ENCODE measurements around the gene GHR. TPM values are rescaled to one million over a fixed set of nuclear protein-coding genes. Genes with fewer than 3 reads are reported as not detected.

Gene GHR
- total RNA-seq, 1 donor from 2014 or later = 16.7 TPM

- Histone ChIP-seq H3K27me3 (ENCODE audit: control insufficient read depth in 3 of 3, insufficient read depth in 3 of 3, low read length in 3 of 3) (no peaks in the 10 kb centered on the region), H3K4me3 (ENCODE audit: low read length in 3 of 3) (peak overlapping the region in 1 of 3 donors; percentile 8), H3K27ac (ENCODE audit: low read depth, low read length) (peak overlapping the region; percentile 2), H3K9me3 (ENCODE audit: control insufficient read depth in 3 of 3, low read length in 3 of 3) (no peaks in the 10 kb centered on the region), H3K9ac (ENCODE audit: low read depth in 1 of 3, low read length in 3 of 3) (no peak overlapping the region), H3K4me1 (ENCODE audit: control insufficient read depth in 3 of 3, insufficient read depth in 3 of 3, low read length in 3 of 3) (peaks cover 24 to 38% (median 28%) of the 10 kb centered on the region in 3 donors), H3K36me3 (ENCODE audit: control insufficient read depth in 3 of 3, insufficient read depth in 3 of 3, low read length in 3 of 3) (no peaks in the 10 kb centered on the region)
These were observed 84.3 kb downstream of the GHR start for GRCh38 chr5:42507451-42508097.

GRCh38 chr5:42513246-42513645 lies 90.0 kb downstream of the GHR start:
- no peaks in the 10 kb centered on the region for H3K9me3 ChIP-seq (ENCODE audit: control insufficient read depth in 3 of 3, low read length in 3 of 3)
- no peaks in the 10 kb centered on the region for H3K36me3 ChIP-seq (ENCODE audit: control insufficient read depth in 3 of 3, insufficient read depth in 3 of 3, low read length in 3 of 3)
- no peak overlapping the region for H3K27ac ChIP-seq (ENCODE audit: low read depth, low read length)
- no peaks in the 10 kb centered on the region for H3K27me3 ChIP-seq (ENCODE audit: control insufficient read depth in 3 of 3, insufficient read depth in 3 of 3, low read length in 3 of 3)
- H3K9ac ChIP-seq (ENCODE audit: low read depth in 1 of 3, low read length in 3 of 3) = no peak overlapping the region
- H3K4me1 ChIP-seq (ENCODE audit: control insufficient read depth in 3 of 3, insufficient read depth in 3 of 3, low read length in 3 of 3) = peaks cover 29 to 42% (median 37%) of the 10 kb centered on the region in 3 donors
- H3K4me3 ChIP-seq (ENCODE audit: low read length in 3 of 3) = no peak overlapping the region

GRCh38 chr5:42514754-42515153 lies 91.5 kb downstream of the GHR start:
- H3K4me3 ChIP-seq (ENCODE audit: low read length in 3 of 3) = no peak overlapping the region
- H3K27me3 ChIP-seq (ENCODE audit: control insufficient read depth in 3 of 3, insufficient read depth in 3 of 3, low read length in 3 of 3) = no peaks in the 10 kb centered on the region
- peak overlapping the region in 1 of 3 donors; percentile 10 for H3K9ac ChIP-seq (ENCODE audit: low read depth in 1 of 3, low read length in 3 of 3)
- H3K9me3 ChIP-seq (ENCODE audit: control insufficient read depth in 3 of 3, low read length in 3 of 3) = no peaks in the 10 kb centered on the region
- peak overlapping the region; percentile 84 for H3K27ac ChIP-seq (ENCODE audit: low read depth, low read length)
- no peaks in the 10 kb centered on the region for H3K36me3 ChIP-seq (ENCODE audit: control insufficient read depth in 3 of 3, insufficient read depth in 3 of 3, low read length in 3 of 3)
- H3K4me1 ChIP-seq (ENCODE audit: control insufficient read depth in 3 of 3, insufficient read depth in 3 of 3, low read length in 3 of 3) = peaks cover 33 to 46% (median 45%) of the 10 kb centered on the region in 3 donors

GRCh38 chr5:42515504-42515903 lies 92.3 kb downstream of the GHR start:
- H3K4me1 ChIP-seq (ENCODE audit: control insufficient read depth in 3 of 3, insufficient read depth in 3 of 3, low read length in 3 of 3) = peaks cover 38 to 52% (median 52%) of the 10 kb centered on the region in 3 donors
- H3K9ac ChIP-seq (ENCODE audit: low read depth in 1 of 3, low read length in 3 of 3) = no peak overlapping the region
- peak overlapping the region; percentile 84 for H3K27ac ChIP-seq (ENCODE audit: low read depth, low read length)

GRCh38 chr5:42516282-42517042 lies 93.2 kb downstream of the GHR start:
- peak overlapping the region in 2 of 3 donors; percentile 57 to 59 for H3K9ac ChIP-seq (ENCODE audit: low read depth in 1 of 3, low read length in 3 of 3)
- H3K36me3 ChIP-seq (ENCODE audit: control insufficient read depth in 3 of 3, insufficient read depth in 3 of 3, low read length in 3 of 3) = no peaks in the 10 kb centered on the region
- peaks cover 36 to 61% (median 53%) of the 10 kb centered on the region in 3 donors for H3K4me1 ChIP-seq (ENCODE audit: control insufficient read depth in 3 of 3, insufficient read depth in 3 of 3, low read length in 3 of 3)
- H3K27ac ChIP-seq (ENCODE audit: low read depth, low read length) = peak overlapping the region; percentile 84
- no peaks in the 10 kb centered on the region for H3K27me3 ChIP-seq (ENCODE audit: control insufficient read depth in 3 of 3, insufficient read depth in 3 of 3, low read length in 3 of 3)
- H3K9me3 ChIP-seq (ENCODE audit: control insufficient read depth in 3 of 3, low read length in 3 of 3) = no peaks in the 10 kb centered on the region
- peak overlapping the region in 2 of 3 donors; percentile 41 to 52 for H3K4me3 ChIP-seq (ENCODE audit: low read length in 3 of 3)

More at GRCh38 chr5:42515504-42515903, 92.3 kb downstream of the GHR start:
- no peaks in the 10 kb centered on the region for H3K9me3 ChIP-seq (ENCODE audit: control insufficient read depth in 3 of 3, low read length in 3 of 3)
- H3K27me3 ChIP-seq (ENCODE audit: control insufficient read depth in 3 of 3, insufficient read depth in 3 of 3, low read length in 3 of 3) = no peaks in the 10 kb centered on the region
- H3K4me3 ChIP-seq (ENCODE audit: low read length in 3 of 3) = no peak overlapping the region
- H3K36me3 ChIP-seq (ENCODE audit: control insufficient read depth in 3 of 3, insufficient read depth in 3 of 3, low read length in 3 of 3) = no peaks in the 10 kb centered on the region

GRCh38 chr5:42517164-42517563 lies 93.9 kb downstream of the GHR start:
- no peaks in the 10 kb centered on the region for H3K9me3 ChIP-seq (ENCODE audit: control insufficient read depth in 3 of 3, low read length in 3 of 3)
- peak overlapping the region in 1 of 3 donors; percentile 47 for H3K4me3 ChIP-seq (ENCODE audit: low read length in 3 of 3)
- peak overlapping the region; percentile 84 for H3K27ac ChIP-seq (ENCODE audit: low read depth, low read length)
- no peaks in the 10 kb centered on the region for H3K27me3 ChIP-seq (ENCODE audit: control insufficient read depth in 3 of 3, insufficient read depth in 3 of 3, low read length in 3 of 3)
- no peaks in the 10 kb centered on the region for H3K36me3 ChIP-seq (ENCODE audit: control insufficient read depth in 3 of 3, insufficient read depth in 3 of 3, low read length in 3 of 3)
- H3K4me1 ChIP-seq (ENCODE audit: control insufficient read depth in 3 of 3, insufficient read depth in 3 of 3, low read length in 3 of 3) = peaks cover 36 to 61% (median 53%) of the 10 kb centered on the region in 3 donors
- peak overlapping the region in 2 of 3 donors; percentile 57 to 59 for H3K9ac ChIP-seq (ENCODE audit: low read depth in 1 of 3, low read length in 3 of 3)

GRCh38 chr5:42518595-42519221 lies 95.5 kb downstream of the GHR start:
- H3K4me1 ChIP-seq (ENCODE audit: control insufficient read depth in 3 of 3, insufficient read depth in 3 of 3, low read length in 3 of 3) = peaks cover 36 to 69% (median 53%) of the 10 kb centered on the region in 3 donors
- no peaks in the 10 kb centered on the region for H3K36me3 ChIP-seq (ENCODE audit: control insufficient read depth in 3 of 3, insufficient read depth in 3 of 3, low read length in 3 of 3)
- H3K9ac ChIP-seq (ENCODE audit: low read depth in 1 of 3, low read length in 3 of 3) = peak overlapping the region in 1 of 3 donors; percentile 42
- no peaks in the 10 kb centered on the region for H3K27me3 ChIP-seq (ENCODE audit: control insufficient read depth in 3 of 3, insufficient read depth in 3 of 3, low read length in 3 of 3)
- peak overlapping the region in 1 of 3 donors; percentile 51 for H3K4me3 ChIP-seq (ENCODE audit: low read length in 3 of 3)
- no peaks in the 10 kb centered on the region for H3K9me3 ChIP-seq (ENCODE audit: control insufficient read depth in 3 of 3, low read length in 3 of 3)
- peak overlapping the region; percentile 57 for H3K27ac ChIP-seq (ENCODE audit: low read depth, low read length)

- H3K27ac ChIP-seq (ENCODE audit: low read depth, low read length) = no peak overlapping the region
- H3K4me3 ChIP-seq (ENCODE audit: low read length in 3 of 3) = no peak overlapping the region
- H3K9ac ChIP-seq (ENCODE audit: low read depth in 1 of 3, low read length in 3 of 3) = no peak overlapping the region
- H3K4me1 ChIP-seq (ENCODE audit: control insufficient read depth in 3 of 3, insufficient read depth in 3 of 3, low read length in 3 of 3) = peaks cover 27 to 60% (median 43%) of the 10 kb centered on the region in 3 donors
- no peaks in the 10 kb centered on the region for H3K27me3 ChIP-seq (ENCODE audit: control insufficient read depth in 3 of 3, insufficient read depth in 3 of 3, low read length in 3 of 3)
- H3K9me3 ChIP-seq (ENCODE audit: control insufficient read depth in 3 of 3, low read length in 3 of 3) = no peaks in the 10 kb centered on the region
- no peaks in the 10 kb centered on the region for H3K36me3 ChIP-seq (ENCODE audit: control insufficient read depth in 3 of 3, insufficient read depth in 3 of 3, low read length in 3 of 3)
These were observed 97.0 kb downstream of the GHR start for GRCh38 chr5:42520203-42520602.

- H3K4me1 ChIP-seq (ENCODE audit: control insufficient read depth in 3 of 3, insufficient read depth in 3 of 3, low read length in 3 of 3) = peaks cover 24 to 58% (median 42%) of the 10 kb centered on the region in 3 donors
- H3K27ac ChIP-seq (ENCODE audit: low read depth, low read length) = no peak overlapping the region
- H3K4me3 ChIP-seq (ENCODE audit: low read length in 3 of 3) = no peak overlapping the region
- H3K9me3 ChIP-seq (ENCODE audit: control insufficient read depth in 3 of 3, low read length in 3 of 3) = no peaks in the 10 kb centered on the region
- no peaks in the 10 kb centered on the region for H3K27me3 ChIP-seq (ENCODE audit: control insufficient read depth in 3 of 3, insufficient read depth in 3 of 3, low read length in 3 of 3)
- no peak overlapping the region for H3K9ac ChIP-seq (ENCODE audit: low read depth in 1 of 3, low read length in 3 of 3)
- no peaks in the 10 kb centered on the region for H3K36me3 ChIP-seq (ENCODE audit: control insufficient read depth in 3 of 3, insufficient read depth in 3 of 3, low read length in 3 of 3)
These were observed 97.7 kb downstream of the GHR start for GRCh38 chr5:42520957-42521356.

Data from skeletal muscle tissue (tissue), 4 donors.